ENCODE data around the gene LARP4B.

LARP4B gene

GRCh38 chr10:759898-760477 lies 171.5 kb downstream of the LARP4B start:
- DNase-seq, result no peak
